Lower leg skin (tissue), 4 donors: ENCODE data around the gene TMCC3. TPM values are rescaled to one million over a fixed set of nuclear protein-coding genes. Genes with fewer than 3 reads are reported as not detected.

ENCODE experiments used
- DNase-seq, 2 donors: peaks; one replicate each; pipeline ENCODE4 v3.0.0-alpha.2; 2019; ENCODE audit warnings: low spot score in 2 of 2
- H3K4me3 ChIP-seq: fragments of 200-600 bp; sonication (generic); 2 replicates; pipeline ENCODE4 v1.5.1; 2017; ENCODE audit warnings: mild to moderate bottlenecking, low read depth; ENCODE audit not compliant: poor library complexity, severe bottlenecking
- CTCF ChIP-seq, 3 donors: fragments of 450-650 bp; IDR thresholded peaks; one replicate each; pipeline ENCODE4 v1.5.1; 2016; ENCODE audit warnings: antibody characterized with exemption in 3 of 3, mild to moderate bottlenecking in 3 of 3, moderate library complexity in 2 of 3
- POLR2A ChIP-seq, 2 donors: fragments of 450-650 bp; IDR thresholded peaks; one replicate each; pipeline ENCODE4 v1.6.1; 2016 to 2017; ENCODE audit warnings: antibody characterized with exemption in 2 of 2, mild to moderate bottlenecking in 1 of 2, moderate library complexity in 1 of 2
- WGBS, 2 donors: methylation state at CpG; one replicate each; pipeline ENCODE4 v1.1.5; 2018; 5-methylcytosine and 5-hydroxymethylcytosine counted together
- intact Hi-C: fragments of 100-400 bp; cut with DNase I; formaldehyde crosslinking; loops from one replicate; pipeline ENCODE4 v1.15.0; 2023; ENCODE audit warnings: low total_unique reads
- microRNA-seq, 2 donors: library from miRNA; unstranded; fragments of <30 nt; microRNA quantifications; one replicate each; pipeline ENCODE4, GENCODE V29; 2016; ENCODE audit warnings: borderline replicate concordance in 2 of 2, borderline number of aligned reads in 1 of 2
- total RNA-seq, 4 donors: library from RNA; depleted of rRNA; stranded (reverse); fragments of >200 nt; gene quantifications; one replicate each; pipeline ENCODE4 v1.1.0, GENCODE V29; 2016

Gene TMCC3
- total RNA-seq, 4 donors from 2014 or later, result 13.8 to 18.2 (median 17.5) TPM

- H3K4me3 ChIP-seq, result no peak overlapping the region
- no peak for TF ChIP-seq CTCF (IDR thresholded peaks at IDR 0.05)
- TF ChIP-seq POLR2A (IDR thresholded peaks at IDR 0.05), result no peak
- DNase-seq, result no peak
- intact Hi-C loops, result no loop called here
- WGBS, 2 donors, result 47 to 53% methylated on average over 2 of the region's 2 CpGs
Observed at GRCh38 chr12:94525951-94526350, 124.4 kb downstream of the TMCC3 start.

Small RNA genes within 50 kb of the gene (microRNA-seq; reads per million reads assigned to microRNA genes)
- 0 reads per million in 2 donors for gene MIR5700

Other genes with a start within 250 kb of the TMCC3 start
- gene CEP83, start 190.7 kb downstream of the TMCC3 start, total RNA-seq, result 1 to 10 TPM; 2.8 to 7.9 (median 6.5) TPM